ENCODE measurements around the gene SAP30BP.

Gene SAP30BP

DNA sequence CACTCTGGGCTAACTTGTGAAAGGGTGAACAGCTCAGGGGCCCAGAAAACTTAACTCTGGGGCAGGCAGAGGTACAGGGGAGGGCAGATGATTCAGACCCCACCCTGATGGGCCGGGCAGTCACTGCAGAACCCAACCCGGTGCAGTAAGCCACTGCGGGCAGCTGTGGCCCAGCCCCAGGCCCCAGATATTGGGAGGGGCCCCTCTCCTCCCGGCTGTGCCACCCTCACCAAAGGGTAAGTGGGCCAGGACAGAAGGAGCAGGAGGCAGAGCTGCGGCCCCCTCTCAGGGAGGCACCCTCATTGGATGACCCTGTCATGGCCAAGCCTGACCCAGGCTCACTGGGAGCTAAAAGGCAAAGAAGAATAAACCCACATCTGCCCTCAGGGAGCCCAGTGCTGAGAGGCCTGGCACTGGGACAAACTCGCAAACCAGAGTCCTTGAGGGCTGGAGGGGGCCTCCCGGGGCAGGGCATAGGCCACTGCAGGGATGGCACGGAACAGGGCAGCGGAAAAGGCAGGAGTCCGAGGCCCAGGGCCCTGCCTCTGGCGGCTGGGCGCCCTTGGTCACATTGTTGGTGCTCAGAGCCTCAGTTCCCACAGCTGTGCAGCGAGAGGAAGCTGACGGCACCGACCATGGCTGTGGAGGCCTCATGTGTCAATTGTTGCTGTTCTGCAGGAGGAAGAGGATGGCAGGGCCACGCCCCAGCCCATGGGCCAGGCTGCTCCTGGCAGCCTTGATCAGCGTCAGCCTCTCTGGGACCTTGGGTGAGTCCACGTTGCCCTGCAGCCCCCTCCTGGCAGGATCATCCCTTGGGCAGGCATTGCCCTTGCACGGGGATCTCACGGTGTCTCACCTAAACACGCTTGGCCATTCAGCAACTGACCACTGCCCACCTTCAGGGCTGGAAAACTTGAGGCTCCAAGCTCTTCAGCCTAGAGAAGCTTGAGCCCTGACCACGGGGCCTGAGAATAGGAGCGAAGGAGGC, 57.2 kb downstream of the SAP30BP start:
- Histone ChIP-seq H3K4me1 (peaks cover 0 to 23% (median 11%) of the 10 kb centered on the region in 4 donors), H3K36me3 (peaks cover 0 to 49% (median 0%) of the 10 kb centered on the region in 3 donors), H3K27me3 (peaks cover 3 to 69% of the 10 kb centered on the region in 2 donors), H3K4me3 (no peak overlapping the region), H3K9me3 (no peaks in the 10 kb centered on the region), H3K27ac (no peak overlapping the region)
- intact Hi-C loops (cut with DNase I; ENCODE audit: low total_unique reads) = no loop called here
- DNase-seq = no peak
- TF ChIP-seq, protein P1, sequence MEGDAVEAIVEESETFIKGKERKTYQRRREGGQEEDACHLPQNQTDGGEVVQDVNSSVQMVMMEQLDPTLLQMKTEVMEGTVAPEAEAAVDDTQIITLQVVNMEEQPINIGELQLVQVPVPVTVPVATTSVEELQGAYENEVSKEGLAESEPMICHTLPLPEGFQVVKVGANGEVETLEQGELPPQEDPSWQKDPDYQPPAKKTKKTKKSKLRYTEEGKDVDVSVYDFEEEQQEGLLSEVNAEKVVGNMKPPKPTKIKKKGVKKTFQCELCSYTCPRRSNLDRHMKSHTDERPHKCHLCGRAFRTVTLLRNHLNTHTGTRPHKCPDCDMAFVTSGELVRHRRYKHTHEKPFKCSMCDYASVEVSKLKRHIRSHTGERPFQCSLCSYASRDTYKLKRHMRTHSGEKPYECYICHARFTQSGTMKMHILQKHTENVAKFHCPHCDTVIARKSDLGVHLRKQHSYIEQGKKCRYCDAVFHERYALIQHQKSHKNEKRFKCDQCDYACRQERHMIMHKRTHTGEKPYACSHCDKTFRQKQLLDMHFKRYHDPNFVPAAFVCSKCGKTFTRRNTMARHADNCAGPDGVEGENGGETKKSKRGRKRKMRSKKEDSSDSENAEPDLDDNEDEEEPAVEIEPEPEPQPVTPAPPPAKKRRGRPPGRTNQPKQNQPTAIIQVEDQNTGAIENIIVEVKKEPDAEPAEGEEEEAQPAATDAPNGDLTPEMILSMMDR (IDR thresholded peaks at IDR 0.05) = no peak

DNA sequence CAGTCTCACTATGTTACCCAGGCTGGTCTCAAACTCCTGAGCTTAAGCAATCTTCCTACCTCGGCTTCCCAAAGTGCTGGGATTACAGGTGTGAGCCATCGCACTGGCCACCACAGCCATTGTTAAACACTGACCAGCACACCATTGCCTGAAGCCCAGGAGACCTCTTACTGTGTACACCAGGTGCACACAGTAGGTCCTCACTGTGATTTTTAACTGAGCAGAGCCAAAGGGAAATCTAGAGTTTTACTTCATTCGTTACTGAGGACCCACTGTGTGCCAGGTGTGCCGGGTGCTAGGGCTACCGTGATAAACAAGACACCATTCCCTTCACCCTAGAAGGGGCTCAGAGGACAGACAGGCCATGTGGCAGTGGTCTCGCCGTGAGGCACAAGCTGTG, 58.4 kb downstream of the SAP30BP start:
- intact Hi-C loops (cut with DNase I; ENCODE audit: low total_unique reads) = no loop called here
- no peak for DNase-seq
- H3K4me3 ChIP-seq = no peak overlapping the region
- no peak overlapping the region for H3K27ac ChIP-seq
- H3K4me1 ChIP-seq = peaks cover 0 to 21% (median 11%) of the 10 kb centered on the region in 4 donors
- TF ChIP-seq, protein P1 (IDR thresholded peaks at IDR 0.05) = no peak
- peaks cover 3 to 57% of the 10 kb centered on the region in 2 donors for H3K27me3 ChIP-seq
- peaks cover 0 to 61% (median 0%) of the 10 kb centered on the region in 3 donors for H3K36me3 ChIP-seq
- no peaks in the 10 kb centered on the region for H3K9me3 ChIP-seq

- TF ChIP-seq, protein P1 (IDR thresholded peaks at IDR 0.05) = no peak
- no peak overlapping the region for H3K4me3 ChIP-seq
- peaks cover 0 to 80% (median 0%) of the 10 kb centered on the region in 3 donors for H3K36me3 ChIP-seq
- no peak overlapping the region for H3K27ac ChIP-seq
- H3K27me3 ChIP-seq = peaks cover 0 to 38% of the 10 kb centered on the region in 2 donors
- intact Hi-C loops (cut with DNase I; ENCODE audit: low total_unique reads) = no loop called here
- no peak for DNase-seq
- peaks cover 0 to 8% (median 0%) of the 10 kb centered on the region in 4 donors for H3K4me1 ChIP-seq
- no peaks in the 10 kb centered on the region for H3K9me3 ChIP-seq
Observed at GRCh38 chr17:75727391-75727790, 60.3 kb downstream of the SAP30BP start.

DNA sequence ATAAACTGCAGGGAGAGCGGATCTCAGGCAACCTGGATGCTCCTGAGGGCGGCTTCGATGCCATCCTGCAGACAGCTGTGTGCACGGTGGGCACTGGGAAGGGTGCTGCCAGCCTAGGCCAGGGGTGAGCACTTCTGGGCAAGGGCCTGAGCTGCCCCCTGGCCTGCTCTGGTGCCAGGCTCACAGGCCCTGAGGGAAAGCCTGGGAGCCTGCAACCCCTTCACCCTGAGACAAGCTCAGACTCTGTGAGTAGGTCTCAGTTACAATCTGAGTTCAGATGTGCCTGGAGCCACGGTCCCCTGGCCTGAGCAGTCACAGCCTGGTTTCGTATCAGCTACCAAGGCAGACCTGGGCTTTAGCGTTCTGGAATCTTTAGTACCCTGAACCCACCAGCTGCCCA, 62.2 kb downstream of the SAP30BP start:
- Histone ChIP-seq H3K4me1 (peaks cover 0 to under 1% (median 0%) of the 10 kb centered on the region in 4 donors), H3K27me3 (peaks cover 0 to 20% of the 10 kb centered on the region in 2 donors), H3K36me3 (peaks cover 0 to 87% (median 0%) of the 10 kb centered on the region in 3 donors), H3K27ac (no peak overlapping the region), H3K4me3 (no peak overlapping the region), H3K9me3 (no peaks in the 10 kb centered on the region)
- TF ChIP-seq, protein P1 (IDR thresholded peaks at IDR 0.05) = no peak
- DNase-seq = no peak
- intact Hi-C loops (cut with DNase I; ENCODE audit: low total_unique reads) = no loop called here

GRCh38 chr17:75730065-75730464, 62.9 kb downstream of the SAP30BP start:
- Histone ChIP-seq H3K9me3 (no peaks in the 10 kb centered on the region), H3K36me3 (peaks cover 0 to 87% (median 0%) of the 10 kb centered on the region in 3 donors), H3K27me3 (peaks cover 0 to 15% of the 10 kb centered on the region in 2 donors), H3K4me1 (no peaks in the 10 kb centered on the region), H3K4me3 (no peak overlapping the region), H3K27ac (no peak overlapping the region)
- intact Hi-C loops (cut with DNase I; ENCODE audit: low total_unique reads) = no loop called here
- DNase-seq = no peak
- TF ChIP-seq, protein P1 (IDR thresholded peaks at IDR 0.05) = no peak

All from tibial artery (tissue), 4 donors.